KBM-7 (cell line): ENCODE measurements around the gene ERFE.
A peak's percentile ranks its signal among the peaks of the same experiment; 100 is the strongest.

Source experiments
- DNase-seq: peaks from one replicate; pipeline ENCODE4 v3.0.0-alpha.2; 2015
- in situ Hi-C: fragments of 300-500 bp; cut with MboI; formaldehyde crosslinking; loops from 2 replicates; pipeline ENCODE4 v1.14.3; 2020; ENCODE audit warnings: low sequenced_read_pairs, low pct_unique_long_range_greater_than_20kb, mixed read lengths

ERFE gene

DNA sequence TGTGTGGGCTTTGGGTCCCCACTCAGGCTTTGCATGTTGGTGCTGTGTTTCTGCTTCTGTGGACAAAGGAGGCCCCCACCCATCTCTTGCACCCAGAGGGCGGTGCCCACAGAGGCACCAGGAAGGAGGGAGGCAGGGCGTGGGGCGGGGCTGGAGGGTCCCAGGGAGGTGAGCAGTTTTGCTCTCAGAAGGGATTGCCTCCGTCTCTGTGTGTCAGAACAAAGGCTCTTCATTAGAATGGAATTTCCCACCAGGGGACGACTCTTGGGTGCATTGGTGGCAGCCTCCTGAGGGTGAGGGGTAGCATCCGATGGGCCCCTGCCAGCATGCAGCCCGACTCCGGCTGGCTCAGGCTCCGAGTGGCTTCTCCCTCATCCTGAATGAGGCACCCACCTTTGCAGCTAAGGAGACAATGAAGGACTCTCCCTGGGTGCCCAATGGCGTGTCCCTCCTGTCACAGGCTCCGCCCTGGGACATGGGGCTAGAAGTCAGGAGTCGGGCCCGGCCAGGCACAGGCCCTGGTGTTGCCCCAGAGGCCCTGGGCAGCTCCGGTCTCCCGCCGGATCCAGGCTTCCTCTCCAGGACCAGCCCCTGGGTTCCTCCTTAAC lies 7.0 kb upstream of the ERFE start:
- in situ Hi-C loops: no loop called here
- DNase-seq: no peak

DNA sequence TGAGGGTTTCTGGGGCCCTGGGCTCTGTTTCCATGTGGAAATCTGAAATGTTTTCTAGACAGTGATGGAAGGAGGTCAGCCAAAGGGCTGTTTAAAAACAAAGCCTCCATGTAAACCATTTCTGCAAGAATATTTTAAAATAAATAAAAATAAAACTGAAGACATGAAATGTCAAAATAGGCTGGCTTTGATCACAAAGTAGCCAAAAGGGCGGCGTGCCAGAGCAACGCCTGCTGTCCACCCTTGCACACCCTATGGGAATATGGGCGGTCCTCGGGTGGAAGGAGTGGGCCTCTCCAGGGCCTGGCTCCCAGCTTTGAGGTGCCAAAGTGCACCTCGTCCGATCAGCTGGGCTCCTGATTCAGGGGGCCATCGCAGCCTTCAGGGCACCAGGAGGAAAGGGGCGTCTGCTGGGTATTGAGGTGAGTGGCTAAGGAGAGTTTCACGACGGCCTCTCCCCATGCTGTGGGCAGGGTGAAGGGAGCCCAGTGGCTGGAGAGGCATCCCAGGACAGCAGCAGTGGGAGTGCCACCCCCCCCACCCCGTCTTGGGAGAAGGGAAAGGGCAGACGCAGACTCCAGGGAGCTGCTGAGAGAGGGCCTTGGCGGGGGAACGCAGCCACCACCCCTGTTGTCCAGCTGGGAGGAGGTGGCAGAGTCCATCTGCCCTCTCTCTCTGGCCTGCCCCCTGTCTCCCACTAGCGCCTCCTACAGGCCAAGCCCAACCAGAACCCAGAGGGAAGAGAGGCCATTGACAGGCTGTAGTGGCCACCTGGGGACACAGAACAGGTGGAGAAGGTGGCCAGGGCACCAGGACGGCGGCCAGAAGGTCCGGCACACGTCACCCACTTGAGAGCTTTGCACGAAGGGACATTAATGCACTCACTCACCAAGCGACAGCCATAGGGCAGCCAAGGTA lies 5.7 kb upstream of the ERFE start:
- no peak for DNase-seq
- in situ Hi-C loops: no loop called here

DNA sequence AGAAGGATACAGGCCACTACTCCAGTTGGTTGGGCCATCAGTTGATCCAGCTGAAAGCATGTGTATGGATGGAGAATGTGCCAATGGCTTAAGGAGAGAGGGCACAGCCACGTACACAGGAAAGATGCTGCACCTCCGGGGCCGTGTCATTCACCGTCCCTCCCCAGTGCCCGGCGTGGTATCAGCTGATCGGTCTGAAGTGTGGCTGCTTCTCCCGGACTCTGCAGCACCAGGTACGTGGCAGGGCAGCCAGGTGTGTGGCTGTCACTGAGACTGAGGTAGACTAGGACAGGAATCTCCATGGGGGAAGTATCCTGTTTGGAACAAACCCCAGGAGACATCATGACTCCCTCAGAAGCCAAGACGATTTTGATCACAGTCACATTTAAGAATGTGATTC lies 4.2 kb upstream of the ERFE start:
- in situ Hi-C loops: no loop called here
- DNase-seq: no peak

DNA sequence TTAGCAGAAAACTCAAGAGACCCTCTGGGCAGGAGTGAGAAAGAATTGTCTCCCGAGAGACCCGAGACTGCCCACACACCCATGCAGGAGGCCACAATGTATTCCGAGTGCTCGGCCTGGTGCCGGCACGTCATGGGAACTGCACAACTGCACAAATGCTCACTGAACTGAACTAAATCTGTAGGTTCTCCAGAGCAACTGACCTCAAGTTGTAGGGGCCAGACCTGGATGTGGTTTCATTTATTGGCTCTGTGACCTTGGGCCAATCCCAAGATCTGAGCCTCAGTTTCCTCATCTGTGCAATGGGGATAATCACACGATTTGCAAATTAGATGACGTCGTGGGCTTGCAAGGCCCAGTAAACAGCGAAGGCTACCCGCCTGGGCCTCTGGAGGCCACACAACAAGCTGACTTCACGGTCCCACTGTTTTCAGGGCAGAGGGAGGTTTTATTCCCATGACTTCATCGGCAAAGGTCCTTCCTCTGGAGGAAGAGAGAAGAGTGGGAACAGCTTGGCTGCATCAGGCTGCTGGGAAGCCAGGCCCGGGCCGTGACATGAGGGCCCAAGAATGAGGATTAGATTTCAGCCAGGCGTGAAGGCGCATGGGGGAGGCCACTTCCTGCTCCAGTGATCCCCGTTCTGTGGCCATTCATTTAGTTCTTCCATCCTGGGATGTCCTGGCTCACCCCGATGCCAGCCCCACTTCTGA lies 3.6 kb upstream of the ERFE start:
- in situ Hi-C loops: no loop called here

DNA sequence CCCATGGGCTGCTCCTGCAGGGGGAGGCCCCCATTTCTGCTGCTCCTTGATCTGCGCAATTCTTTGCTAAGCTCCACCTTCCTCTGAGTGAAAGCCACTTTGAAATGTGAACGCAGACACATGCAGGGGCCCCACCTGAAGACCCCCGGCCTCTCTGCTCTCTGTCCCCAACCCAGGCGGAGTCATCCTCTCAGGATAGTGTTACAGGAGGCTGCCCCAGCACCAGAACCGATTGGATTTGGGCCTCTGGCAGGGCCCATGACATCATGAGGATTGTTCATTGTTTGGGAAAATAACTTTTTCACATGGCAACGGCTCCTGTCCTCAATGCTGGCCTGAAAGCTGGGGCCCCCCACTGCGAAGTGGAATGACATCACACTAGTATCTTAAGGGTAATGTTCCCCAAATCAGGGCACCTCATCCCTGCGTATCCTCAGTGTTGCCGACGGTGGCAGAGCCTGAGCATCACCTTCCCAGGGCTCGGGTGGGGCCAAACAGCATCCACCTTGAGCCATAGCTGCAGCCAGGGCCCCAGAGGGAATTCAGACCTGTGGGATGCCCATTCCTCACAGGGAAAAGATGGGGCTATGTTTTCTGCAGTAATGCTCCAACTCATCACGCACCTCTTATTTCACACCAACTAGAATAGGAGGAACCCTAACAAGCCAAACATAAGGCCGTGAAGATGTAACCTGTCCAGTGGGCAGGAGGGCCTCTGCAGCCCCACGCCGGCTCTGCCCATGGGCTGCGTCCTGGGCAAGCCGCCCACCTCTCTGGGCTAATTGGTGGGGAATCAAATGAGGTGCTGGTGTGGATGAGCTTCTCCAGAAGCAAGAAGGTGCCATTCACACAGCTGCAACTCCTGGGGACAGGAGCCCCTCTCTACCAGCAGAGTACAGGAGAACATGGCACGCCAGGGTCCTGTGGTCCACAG lies 2.7 kb upstream of the ERFE start:
- in situ Hi-C loops: no loop called here
- DNase-seq: no peak

More for the DNA sequence above, 3.6 kb upstream of the ERFE start:
- peak; percentile 40 for DNase-seq

DNA sequence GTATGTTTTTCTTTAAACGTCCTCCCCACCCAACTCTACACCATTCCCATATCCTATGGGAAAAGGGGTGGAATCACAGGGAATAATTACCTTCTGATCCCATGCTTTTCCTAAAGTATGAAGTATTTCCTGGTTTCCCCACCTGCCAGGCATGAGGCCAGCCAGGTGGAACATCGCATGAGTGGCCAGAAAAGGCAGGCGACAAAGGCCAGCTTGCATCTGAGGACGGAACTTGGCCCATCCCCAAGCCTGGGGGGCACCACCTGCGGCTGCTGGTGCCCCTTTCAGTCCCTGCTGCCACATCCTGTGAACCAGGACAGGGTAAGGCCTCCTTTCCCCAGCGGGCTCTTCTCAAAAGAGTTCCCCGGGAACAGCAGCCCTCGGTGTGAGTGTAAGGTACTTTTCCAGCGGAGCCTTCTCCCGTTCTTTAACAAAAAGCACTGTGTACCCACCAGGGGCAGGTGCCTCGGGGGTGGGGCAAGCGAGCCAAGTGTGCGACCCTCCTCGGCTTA lies 1.2 kb upstream of the ERFE start:
- in situ Hi-C loops: no loop called here
- no peak for DNase-seq

DNA sequence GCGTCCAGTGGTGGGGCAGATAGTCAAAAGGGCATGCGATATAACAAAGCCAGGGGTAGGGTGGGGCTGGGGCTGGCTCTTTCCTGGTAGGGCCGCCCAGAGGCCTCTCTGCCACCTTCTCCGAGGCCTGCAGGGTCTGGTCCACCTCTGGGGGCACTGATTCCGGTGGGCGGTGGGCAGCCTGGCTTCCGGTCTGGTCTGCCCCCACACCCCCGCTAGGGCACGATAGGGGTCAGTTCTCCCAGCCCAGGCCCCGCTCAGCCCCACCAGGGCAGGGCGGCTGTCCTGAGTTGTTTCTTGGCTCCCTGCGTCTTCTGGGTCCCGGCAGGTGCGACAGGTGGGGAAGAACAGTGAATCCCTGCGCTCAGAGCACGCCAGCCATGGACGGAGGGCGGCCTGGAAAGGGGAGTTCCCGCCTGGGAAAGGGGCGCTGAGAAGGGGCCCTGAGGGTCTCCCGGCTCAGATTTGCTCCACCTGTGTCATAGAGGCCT lies 707 bp upstream of the ERFE start:
- no peak for DNase-seq
- in situ Hi-C loops: no loop called here

DNA sequence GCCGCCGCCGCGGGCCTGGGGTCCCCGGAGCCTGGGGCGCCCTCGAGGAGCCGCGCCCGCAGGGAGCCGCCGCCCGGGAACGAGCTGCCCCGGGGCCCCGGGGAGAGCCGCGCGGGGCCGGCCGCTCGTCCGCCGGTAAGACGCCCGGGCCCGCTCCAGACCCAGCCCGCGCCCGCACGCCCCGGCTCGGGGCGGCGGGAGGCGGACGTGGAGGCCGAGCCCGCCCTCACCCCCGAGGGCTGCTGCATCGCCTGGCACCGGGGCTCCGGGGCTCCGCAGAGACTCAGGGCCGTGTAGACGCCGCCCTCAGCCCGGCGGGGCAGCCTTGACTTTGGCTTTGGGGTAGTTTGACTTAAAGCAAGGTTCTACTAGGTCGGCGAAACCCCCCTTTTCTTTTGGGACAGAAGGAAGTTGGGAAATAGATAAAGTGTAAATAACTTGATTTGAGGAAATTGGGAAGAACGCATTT lies 335 bp downstream of the ERFE start:
- DNase-seq: peak; percentile 31
- in situ Hi-C loops: no loop called here

DNA sequence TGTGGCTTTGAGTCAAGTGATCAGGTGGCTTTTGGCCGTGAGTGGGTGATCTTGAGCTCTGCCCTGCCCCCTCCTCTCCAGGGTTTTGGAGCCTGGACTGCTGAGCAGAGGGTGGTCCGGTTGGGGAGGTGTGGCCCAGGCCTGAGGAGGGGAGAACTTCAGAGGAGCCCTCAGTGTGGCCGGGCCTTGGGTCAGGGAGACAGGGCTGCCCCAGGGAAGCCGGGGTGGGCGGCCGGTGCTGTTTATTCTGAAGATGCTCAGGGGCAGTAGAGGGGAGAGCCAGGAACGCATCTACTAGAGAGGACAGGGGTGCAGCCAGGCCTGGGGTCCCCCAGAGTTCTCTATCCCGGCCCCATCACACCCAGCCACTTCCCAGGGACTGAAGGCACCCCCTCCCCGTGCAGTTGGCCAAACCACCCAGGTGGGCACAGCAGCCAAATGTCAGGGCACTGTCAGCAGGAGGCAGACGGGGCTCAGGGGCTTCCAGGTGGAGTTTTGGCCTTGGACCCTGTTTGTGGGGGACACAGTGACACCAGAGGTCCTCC lies 963 bp downstream of the ERFE start:
- in situ Hi-C loops: no loop called here
- DNase-seq: no peak

DNA sequence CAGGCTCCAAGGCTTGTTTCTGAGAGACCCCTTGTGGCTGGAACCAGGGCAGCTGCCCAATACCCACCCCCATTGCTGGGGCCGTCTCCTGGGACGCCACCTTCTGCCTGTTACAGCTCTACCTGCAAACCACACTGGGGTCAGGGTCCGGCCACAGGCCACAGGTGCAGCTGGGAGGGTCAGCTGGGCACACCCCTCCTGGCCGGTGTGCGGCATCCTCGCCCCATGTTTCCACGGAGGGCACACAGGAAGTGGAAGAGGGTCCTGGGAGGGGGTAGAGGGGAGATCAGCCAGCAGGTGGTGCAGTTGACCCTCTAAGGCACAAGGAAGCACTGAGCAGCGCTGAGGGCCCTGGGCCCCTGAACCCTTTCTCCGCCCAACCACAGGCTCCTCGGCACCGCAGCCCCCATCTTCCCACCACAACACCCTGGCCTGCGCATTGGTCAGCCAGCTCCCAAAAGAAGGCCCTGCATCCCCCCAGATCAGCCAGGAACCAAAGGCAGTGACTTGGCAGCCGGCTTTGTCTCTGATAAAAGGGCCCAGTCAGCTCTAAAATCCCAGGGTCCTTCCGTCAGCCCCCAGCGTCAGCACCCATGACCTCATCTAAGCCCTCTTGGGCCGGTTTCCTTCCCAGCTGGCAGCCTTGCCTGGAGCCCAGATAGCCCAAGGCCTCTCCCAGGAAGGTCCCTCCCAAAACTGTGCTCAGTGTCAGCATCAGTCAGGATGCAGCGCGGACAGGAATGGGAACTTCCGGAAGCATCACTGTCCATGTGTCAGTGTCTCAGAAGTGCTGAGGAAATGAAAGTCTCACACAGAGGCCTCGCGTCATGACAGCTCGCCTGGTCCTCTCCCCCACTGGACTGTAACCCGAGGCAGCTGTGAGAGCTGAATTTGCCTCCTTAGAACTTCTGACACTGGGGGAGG lies 1.7 kb downstream of the ERFE start:
- in situ Hi-C loops: no loop called here
- no peak for DNase-seq

DNA sequence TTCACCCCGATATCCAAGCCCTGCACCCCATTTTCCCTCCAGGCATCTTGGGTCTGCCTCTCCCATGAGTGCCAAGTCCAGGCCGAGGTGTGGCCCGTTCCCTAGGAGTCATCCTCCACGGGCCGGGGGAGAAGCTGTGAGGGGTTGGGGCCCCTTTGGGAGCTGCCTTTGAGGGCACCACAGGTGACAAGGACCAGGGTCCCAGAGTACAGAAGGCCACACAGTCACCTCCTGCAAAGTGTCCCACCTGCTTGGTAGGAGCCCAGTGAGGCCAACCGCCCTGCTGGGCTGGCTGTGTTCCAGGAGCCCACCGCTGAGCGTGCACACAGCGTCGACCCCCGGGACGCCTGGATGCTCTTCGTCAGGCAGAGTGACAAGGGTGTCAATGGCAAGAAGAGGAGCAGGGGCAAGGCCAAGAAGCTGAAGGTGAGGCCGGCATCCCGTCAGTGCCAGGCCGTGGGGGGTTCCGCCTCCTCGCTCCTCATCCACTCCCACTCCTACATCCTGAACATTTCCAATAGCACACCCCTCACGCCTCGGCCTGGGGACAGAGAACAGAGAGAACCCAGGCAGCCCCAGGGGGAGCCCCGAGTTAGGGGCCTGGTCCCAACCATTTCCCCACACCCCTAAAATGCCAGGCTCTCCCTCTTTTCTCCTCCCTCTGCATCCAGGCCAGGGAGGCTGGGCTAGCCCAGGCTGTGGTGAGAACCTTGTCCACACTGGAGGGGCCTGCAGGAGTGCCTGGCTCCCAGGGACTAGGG lies 2.7 kb downstream of the ERFE start:
- in situ Hi-C loops: no loop called here
- DNase-seq: no peak

DNA sequence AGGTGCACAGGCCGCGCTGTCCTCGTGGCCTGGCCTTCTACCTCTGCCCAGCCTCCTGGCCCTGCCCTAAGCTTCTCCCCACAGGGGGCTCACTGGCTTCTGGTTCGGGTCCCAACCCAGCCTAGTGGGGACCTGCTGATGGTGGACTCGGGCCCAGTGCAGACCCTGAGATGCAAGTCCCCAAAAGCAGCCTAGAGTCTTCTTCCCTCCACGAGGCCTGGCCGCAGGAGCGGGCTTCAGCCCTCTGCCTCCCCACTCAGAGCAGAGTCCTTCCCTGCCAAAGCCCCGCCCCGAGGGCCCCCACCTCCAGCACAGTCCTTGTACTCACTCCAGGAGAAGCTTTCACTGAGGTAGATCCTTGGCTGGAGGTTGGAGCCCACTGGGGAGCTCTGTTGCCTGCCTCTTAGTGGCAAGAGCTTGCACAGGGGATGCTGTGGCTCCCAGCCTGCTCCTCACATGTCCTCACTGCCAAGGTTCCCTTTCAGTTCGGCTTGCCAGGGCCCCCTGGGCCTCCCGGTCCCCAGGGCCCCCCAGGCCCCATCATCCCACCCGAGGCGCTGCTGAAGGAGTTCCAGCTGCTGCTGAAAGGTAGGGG lies 3.6 kb downstream of the ERFE start:
- in situ Hi-C loops: no loop called here
- DNase-seq: no peak

DNA sequence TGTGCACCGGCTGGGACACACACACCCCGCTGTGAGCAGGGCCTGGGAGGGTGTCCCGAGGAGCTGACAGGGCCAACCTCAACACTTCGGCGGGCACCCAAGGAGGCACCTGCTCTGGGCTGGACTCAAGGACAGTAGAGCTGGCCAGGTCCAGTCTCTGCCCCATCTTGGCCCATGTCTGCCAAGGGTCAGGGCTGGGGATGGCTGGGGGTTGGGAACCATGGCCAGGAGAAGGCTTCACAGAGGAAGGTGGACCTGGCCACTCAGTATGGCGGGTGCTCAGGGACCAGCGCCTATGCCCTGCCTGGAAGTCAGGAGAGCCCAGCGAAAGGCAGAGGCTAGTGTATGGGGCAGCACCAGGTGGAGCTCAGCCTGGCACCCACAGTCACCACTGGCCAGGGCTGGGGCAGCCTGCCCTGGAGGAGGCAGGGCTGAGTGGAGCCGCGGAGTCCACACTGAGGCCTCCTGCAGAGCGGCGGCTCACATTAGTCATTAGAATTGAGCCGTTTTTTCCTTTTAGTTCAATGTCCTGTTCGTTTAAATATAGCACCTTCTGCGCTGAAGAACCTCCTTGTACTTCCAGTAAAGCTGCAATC lies 4.2 kb downstream of the ERFE start:
- in situ Hi-C loops: no loop called here

DNA sequence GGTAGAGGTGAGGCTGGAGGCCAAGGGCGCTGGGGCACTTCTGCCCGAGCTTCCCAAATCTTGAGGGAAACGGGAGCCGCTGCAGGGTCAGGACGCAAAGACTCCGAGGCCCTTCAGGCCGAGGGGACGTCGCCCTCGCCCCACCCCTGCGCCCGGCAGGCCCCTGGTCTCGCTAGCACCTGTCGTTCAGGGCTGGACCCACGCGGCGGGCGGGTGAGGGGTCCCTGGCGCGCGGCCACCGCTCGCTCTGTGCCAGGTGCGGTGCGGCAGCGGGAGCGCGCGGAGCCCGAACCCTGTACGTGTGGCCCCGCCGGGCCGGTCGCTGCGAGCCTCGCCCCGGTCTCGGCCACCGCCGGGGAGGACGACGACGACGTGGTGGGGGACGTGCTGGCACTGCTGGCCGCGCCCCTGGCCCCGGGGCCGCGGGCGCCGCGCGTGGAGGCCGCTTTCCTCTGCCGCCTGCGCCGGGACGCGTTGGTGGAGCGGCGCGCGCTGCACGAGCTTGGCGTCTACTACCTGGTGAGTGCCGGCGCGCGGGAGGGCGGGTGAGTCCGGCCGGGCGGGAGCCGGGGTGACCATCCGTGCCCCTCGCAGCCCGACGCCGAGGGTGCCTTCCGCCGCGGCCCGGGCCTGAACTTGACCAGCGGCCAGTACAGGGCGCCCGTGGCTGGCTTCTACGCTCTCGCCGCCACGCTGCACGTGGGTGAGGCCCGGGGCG lies 4.9 kb downstream of the ERFE start:
- in situ Hi-C loops: no loop called here
- no peak for DNase-seq

More for the DNA sequence above, 4.2 kb downstream of the ERFE start:
- DNase-seq: no peak

DNA sequence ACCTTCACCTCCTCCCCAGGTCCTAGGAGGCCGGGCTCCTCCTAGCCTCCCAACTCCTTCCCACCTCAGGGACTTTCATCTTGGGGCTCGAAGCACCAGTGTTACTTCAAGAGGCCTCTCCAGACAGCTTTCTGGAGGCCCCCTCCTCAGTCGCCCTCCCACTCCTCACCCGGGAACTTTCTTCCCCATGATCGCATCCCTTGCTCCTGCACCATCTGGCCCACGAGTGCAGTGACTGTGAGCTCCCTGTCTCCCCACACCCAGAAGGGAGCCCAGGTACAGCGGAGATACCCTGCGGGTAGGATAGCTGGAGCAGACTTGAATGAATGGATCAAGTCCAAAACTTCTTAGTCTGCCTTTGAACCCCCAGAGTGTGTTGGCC lies 6.1 kb downstream of the ERFE start:
- DNase-seq: no peak
- in situ Hi-C loops: no loop called here
